Naive thymus-derived CD8-positive, alpha-beta T cell (primary cell): Measurements from ENCODE around the gene KCNG4. TPM values are rescaled to one million over a fixed set of nuclear protein-coding genes. Genes with fewer than 3 reads are reported as not detected.

Experiments
- ATAC-seq, 2 donors: fragments of 150-1000 bp; cut with Tn5 transposase in 1 of 2; sonication (Bioruptor Pico), chemical (Tn5 transposase) in 1 of 2; 1 replicate in 1 of 2; 2 replicates in 1 of 2; pipeline ENCODE4 v1.10.0; 2021; ENCODE audit warnings: mild to moderate bottlenecking in 2 of 2, moderate library complexity in 2 of 2
- POLR2A ChIA-PET: fragments of 350-600 bp; sonication (Branson Sonifier 250); formaldehyde crosslinking; loops from one replicate; lab custom pipeline; 2021; ENCODE audit warnings: antibody characterized with exemption; lab: Charles Lee
- DNase-seq, 10 donors: peaks; one replicate each; pipeline versions ENCODE4 v3.0.0 to v3.0.0-alpha.2; 2020 to 2022
- H3K27ac Mint-ChIP-seq, 10 donors: one replicate each; pipeline ENCODE4 v1.8.0; 2020 to 2022; ENCODE audit warnings: mild to moderate bottlenecking in 10 of 10, mixed read lengths in 10 of 10, moderate library complexity in 4 of 10, inconsistent platforms in 1 of 10
- H3K27me3 Mint-ChIP-seq, 5 donors: one replicate each; pipeline ENCODE4 v1.8.0; 2021 to 2022; ENCODE audit warnings: mixed read lengths in 5 of 5
- H3K36me3 Mint-ChIP-seq, 3 donors: one replicate each; pipeline ENCODE4 v1.8.0; 2020 to 2022; ENCODE audit warnings: mixed read lengths in 3 of 3, mild to moderate bottlenecking in 2 of 3, inconsistent platforms in 1 of 3
- H3K4me1 Mint-ChIP-seq, 4 donors: one replicate each; pipeline ENCODE4 v1.8.0; 2021 to 2022; ENCODE audit warnings: mixed read lengths in 4 of 4
- H3K4me3 Mint-ChIP-seq, 10 donors: one replicate each; pipeline ENCODE4 v1.8.0; 2020 to 2022; ENCODE audit warnings: mild to moderate bottlenecking in 10 of 10, mixed read lengths in 10 of 10, moderate library complexity in 6 of 10, inconsistent platforms in 1 of 10
- H3K9me3 Mint-ChIP-seq, 9 donors: one replicate each; pipeline ENCODE4 v1.8.0; 2020 to 2022; ENCODE audit warnings: mixed read lengths in 9 of 9, mild to moderate bottlenecking in 3 of 9, inconsistent platforms in 1 of 9, moderate library complexity in 1 of 9
- polyA plus RNA-seq, 3 donors: library from polyadenylated mRNA; unstranded; fragments of 300-500 nt; fragmentation: Illumina TruSeq; gene quantifications; one replicate each; pipeline ENCODE4 v1.2.3, GENCODE V29; 2021
- total RNA-seq, 8 experiments: library from RNA in 2 of 8; stranded (reverse) in 2 of 8; gene quantifications; one replicate each; pipeline ENCODE4 v1.2.3 and lab custom pipeline; 2021 to 2026

The KCNG4 gene
- total and polyA plus RNA-seq, 5 experiments from 2014 or later, result not detected

- no peak for ATAC-seq
- peaks cover 18 to 44% (median 29%) of the 10 kb centered on the region in 5 donors for H3K27me3 Mint-ChIP-seq
- POLR2A ChIA-PET, result no interaction called here
- peaks cover 0 to 12% (median 0%) of the 10 kb centered on the region in 3 donors for H3K36me3 Mint-ChIP-seq
- H3K4me3 Mint-ChIP-seq, result no peak overlapping the region
- DNase-seq, result no peak
- peaks cover 0 to 9% (median 0%) of the 10 kb centered on the region in 9 donors for H3K9me3 Mint-ChIP-seq
- H3K4me1 Mint-ChIP-seq, result peaks cover 0 to 3% (median 0%) of the 10 kb centered on the region in 4 donors
- H3K27ac Mint-ChIP-seq, result no peak overlapping the region
Observed at GRCh38 chr16:84243732-84244131, 3.9 kb upstream of the KCNG4 start.

GRCh38 chr16:84242839-84243238 lies 3.0 kb upstream of the KCNG4 start:
- H3K27me3 Mint-ChIP-seq, result peaks cover 18 to 49% (median 29%) of the 10 kb centered on the region in 5 donors
- ATAC-seq, result no peak
- POLR2A ChIA-PET, result no interaction called here
- H3K9me3 Mint-ChIP-seq, result peaks cover 0 to 9% (median 0%) of the 10 kb centered on the region in 9 donors
- no peak for DNase-seq
- H3K4me1 Mint-ChIP-seq, result peaks cover 0 to 3% (median 0%) of the 10 kb centered on the region in 4 donors
- no peak overlapping the region for H3K27ac Mint-ChIP-seq
- peaks cover 0 to 12% (median 0%) of the 10 kb centered on the region in 3 donors for H3K36me3 Mint-ChIP-seq
- H3K4me3 Mint-ChIP-seq, result no peak overlapping the region

- POLR2A ChIA-PET, result no interaction called here
- H3K27me3 Mint-ChIP-seq, result peaks cover 18 to 51% (median 33%) of the 10 kb centered on the region in 5 donors
- no peak for DNase-seq
- peaks cover 0 to 12% (median 0%) of the 10 kb centered on the region in 3 donors for H3K36me3 Mint-ChIP-seq
- H3K27ac Mint-ChIP-seq, result no peak overlapping the region
- H3K9me3 Mint-ChIP-seq, result peaks cover 0 to 9% (median 0%) of the 10 kb centered on the region in 9 donors
- no peak overlapping the region for H3K4me3 Mint-ChIP-seq
- peaks cover 0 to 3% (median 0%) of the 10 kb centered on the region in 4 donors for H3K4me1 Mint-ChIP-seq
- no peak for ATAC-seq
Observed at GRCh38 chr16:84241778-84242177, 2.0 kb upstream of the KCNG4 start.

GRCh38 chr16:84240455-84240854 lies 643 bp upstream of the KCNG4 start:
- no peaks in the 10 kb centered on the region for H3K4me1 Mint-ChIP-seq
- no peak for DNase-seq
- H3K36me3 Mint-ChIP-seq, result peaks cover 0 to 12% (median 0%) of the 10 kb centered on the region in 3 donors
- H3K9me3 Mint-ChIP-seq, result peaks cover 0 to 9% (median 0%) of the 10 kb centered on the region in 9 donors
- H3K27ac Mint-ChIP-seq, result no peak overlapping the region
- no peak for ATAC-seq
- POLR2A ChIA-PET, result no interaction called here
- H3K27me3 Mint-ChIP-seq, result peaks cover 18 to 49% (median 33%) of the 10 kb centered on the region in 5 donors
- no peak overlapping the region for H3K4me3 Mint-ChIP-seq

GRCh38 chr16:84239141-84239769 lies 557 bp downstream of the KCNG4 start:
- Mint-ChIP-seq H3K27ac (no peak overlapping the region), H3K9me3 (peaks cover 0 to 6% (median 0%) of the 10 kb centered on the region in 9 donors), H3K36me3 (peaks cover 0 to 9% (median 0%) of the 10 kb centered on the region in 3 donors), H3K4me3 (no peak overlapping the region), H3K27me3 (peaks cover 17 to 50% (median 31%) of the 10 kb centered on the region in 5 donors), H3K4me1 (no peaks in the 10 kb centered on the region)
- ATAC-seq (no peak), DNase-seq (no peak)
- POLR2A ChIA-PET, result no interaction called here

- H3K9me3 Mint-ChIP-seq, result peaks cover 0 to 2% (median 0%) of the 10 kb centered on the region in 9 donors
- H3K4me3 Mint-ChIP-seq, result no peak overlapping the region
- no peaks in the 10 kb centered on the region for H3K36me3 Mint-ChIP-seq
- H3K27ac Mint-ChIP-seq, result no peak overlapping the region
- no peak for DNase-seq
- H3K4me1 Mint-ChIP-seq, result no peaks in the 10 kb centered on the region
- peaks cover 15 to 45% (median 27%) of the 10 kb centered on the region in 5 donors for H3K27me3 Mint-ChIP-seq
- POLR2A ChIA-PET, result no interaction called here
- no peak for ATAC-seq
Observed at GRCh38 chr16:84237994-84238750, 1.6 kb downstream of the KCNG4 start.

- Mint-ChIP-seq H3K27me3 (peaks cover 13 to 42% (median 25%) of the 10 kb centered on the region in 5 donors), H3K4me3 (no peak overlapping the region), H3K27ac (no peak overlapping the region), H3K36me3 (no peaks in the 10 kb centered on the region), H3K9me3 (peaks cover 0 to 2% (median 0%) of the 10 kb centered on the region in 9 donors), H3K4me1 (no peaks in the 10 kb centered on the region)
- POLR2A ChIA-PET, result no interaction called here
- DNase-seq (no peak), ATAC-seq (no peak)
Observed at GRCh38 chr16:84236671-84237070, 3.1 kb downstream of the KCNG4 start.

- H3K27ac Mint-ChIP-seq, result no peak overlapping the region
- no peaks in the 10 kb centered on the region for H3K4me1 Mint-ChIP-seq
- POLR2A ChIA-PET, result no interaction called here
- ATAC-seq, result no peak
- H3K36me3 Mint-ChIP-seq, result no peaks in the 10 kb centered on the region
- H3K9me3 Mint-ChIP-seq, result peaks cover 0 to 2% (median 0%) of the 10 kb centered on the region in 9 donors
- DNase-seq, result no peak
- H3K4me3 Mint-ChIP-seq, result no peak overlapping the region
- peaks cover 6 to 35% (median 18%) of the 10 kb centered on the region in 5 donors for H3K27me3 Mint-ChIP-seq
Observed at GRCh38 chr16:84234321-84235241, 5.2 kb downstream of the KCNG4 start.

- peaks cover 0 to 2% (median 0%) of the 10 kb centered on the region in 9 donors for H3K9me3 Mint-ChIP-seq
- H3K4me1 Mint-ChIP-seq, result no peaks in the 10 kb centered on the region
- H3K27ac Mint-ChIP-seq, result no peak overlapping the region
- H3K4me3 Mint-ChIP-seq, result no peak overlapping the region
- POLR2A ChIA-PET, result no interaction called here
- DNase-seq (no peak), ATAC-seq (no peak)
- peaks cover under 1 to 27% (median 13%) of the 10 kb centered on the region in 5 donors for H3K27me3 Mint-ChIP-seq
- no peaks in the 10 kb centered on the region for H3K36me3 Mint-ChIP-seq
Observed at GRCh38 chr16:84233748-84234147, 6.1 kb downstream of the KCNG4 start.

GRCh38 chr16:84232969-84233368 lies 6.8 kb downstream of the KCNG4 start:
- Mint-ChIP-seq H3K4me3 (no peak overlapping the region), H3K36me3 (no peaks in the 10 kb centered on the region)

GRCh38 chr16:84232060-84232459 lies 7.8 kb downstream of the KCNG4 start:
- POLR2A ChIA-PET, result no interaction called here
- no peaks in the 10 kb centered on the region for H3K36me3 Mint-ChIP-seq
- no peak overlapping the region for H3K27ac Mint-ChIP-seq
- H3K4me1 Mint-ChIP-seq, result no peaks in the 10 kb centered on the region
- H3K4me3 Mint-ChIP-seq, result no peak overlapping the region
- no peak for DNase-seq
- ATAC-seq, result no peak
- peaks cover 0 to 2% (median 0%) of the 10 kb centered on the region in 9 donors for H3K9me3 Mint-ChIP-seq
- H3K27me3 Mint-ChIP-seq, result peaks cover 3 to 31% (median 13%) of the 10 kb centered on the region in 5 donors

More at GRCh38 chr16:84232969-84233368, 6.8 kb downstream of the KCNG4 start:
- Mint-ChIP-seq H3K9me3 (peaks cover 0 to 2% (median 0%) of the 10 kb centered on the region in 9 donors), H3K27me3 (peaks cover 0 to 22% (median 13%) of the 10 kb centered on the region in 5 donors), H3K4me1 (no peaks in the 10 kb centered on the region), H3K27ac (no peak overlapping the region)
- DNase-seq (no peak), ATAC-seq (no peak)
- POLR2A ChIA-PET, result interaction anchor here (0.7 kb wide), 1 partner anchor 8 kb away, joined by 3 read pairs; no protein-coding TSS in a partner anchor

GRCh38 chr16:84229471-84229870 lies 10.3 kb downstream of the KCNG4 start:
- peaks cover 0 to 2% (median 0%) of the 10 kb centered on the region in 9 donors for H3K9me3 Mint-ChIP-seq
- no peaks in the 10 kb centered on the region for H3K4me1 Mint-ChIP-seq
- ATAC-seq, result no peak
- H3K4me3 Mint-ChIP-seq, result no peak overlapping the region
- no peak for DNase-seq
- no peak overlapping the region for H3K27ac Mint-ChIP-seq
- POLR2A ChIA-PET, result no interaction called here
- H3K36me3 Mint-ChIP-seq, result no peaks in the 10 kb centered on the region
- H3K27me3 Mint-ChIP-seq, result peaks cover 6 to 44% (median 20%) of the 10 kb centered on the region in 5 donors
